HG03103 (cell line): Measurements from ENCODE around the gene PTPN1.

Source experiments
- ATAC-seq: cut with Tn5 transposase; IDR thresholded peaks from one replicate; pipeline ENCODE4 v1.9.1; 2021; ENCODE audit warnings: low read depth; ENCODE audit not compliant: unreplicated experiment

The PTPN1 gene

DNA sequence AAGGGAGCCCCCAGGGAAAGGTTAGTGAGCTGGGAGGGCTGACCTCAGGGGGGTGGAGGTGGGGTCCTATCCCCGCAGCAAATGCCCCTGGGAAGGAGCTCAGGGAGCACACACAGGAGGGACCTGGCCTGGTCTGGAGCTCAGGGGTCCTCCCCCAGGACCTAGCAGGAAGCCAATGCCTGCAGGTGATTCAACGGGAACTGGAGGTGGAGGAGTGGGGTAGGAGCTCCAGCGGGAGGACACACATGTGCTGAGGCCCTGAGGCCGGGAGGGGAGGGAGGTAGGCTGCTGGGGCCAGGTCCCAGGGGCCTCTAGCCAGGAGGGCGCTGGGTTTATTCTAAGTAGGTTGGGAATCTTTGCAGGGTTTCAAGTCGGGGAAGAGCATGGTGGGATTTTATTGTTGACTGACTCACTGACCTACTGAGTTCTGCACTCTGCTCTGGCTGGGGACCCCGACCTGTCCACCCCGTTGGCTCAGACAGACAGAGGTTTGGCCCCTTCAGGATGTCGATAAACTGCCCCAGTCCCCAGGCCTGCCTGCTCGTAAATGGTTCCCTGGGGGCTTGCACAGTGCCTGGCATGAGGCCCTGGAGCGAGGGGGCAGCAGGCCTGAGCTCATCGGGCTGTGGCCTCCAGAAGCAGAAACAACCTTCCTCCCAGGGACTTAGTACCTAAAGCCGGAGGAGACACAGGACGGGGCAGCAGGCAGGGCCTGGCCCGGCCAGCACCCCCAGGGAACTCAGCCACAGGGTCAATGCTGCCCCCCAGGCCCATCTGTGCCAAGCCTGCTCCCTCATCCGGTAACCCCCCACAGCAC is 118.9 kb downstream of the PTPN1 start:
- ATAC-seq, result no peak

DNA sequence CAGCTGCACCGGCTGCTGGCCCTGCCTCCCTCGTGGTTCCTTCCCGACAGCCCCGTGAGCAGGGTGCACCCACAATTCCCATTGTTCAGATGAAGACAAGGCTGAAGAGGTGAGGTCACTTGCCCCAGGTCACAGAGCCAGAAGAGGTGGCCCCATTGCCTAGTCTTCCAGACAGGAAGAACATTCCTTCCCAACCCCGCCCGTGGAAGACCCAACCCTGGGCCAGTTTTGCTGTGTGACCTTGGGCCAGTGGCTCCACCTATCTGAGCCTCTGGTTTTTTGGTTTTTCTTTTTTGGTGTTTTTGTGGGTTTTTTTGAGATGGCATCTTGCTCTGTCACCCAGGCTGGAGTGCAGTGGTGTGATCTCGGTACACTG is 119.5 kb downstream of the PTPN1 start:
- ATAC-seq, result no peak

DNA sequence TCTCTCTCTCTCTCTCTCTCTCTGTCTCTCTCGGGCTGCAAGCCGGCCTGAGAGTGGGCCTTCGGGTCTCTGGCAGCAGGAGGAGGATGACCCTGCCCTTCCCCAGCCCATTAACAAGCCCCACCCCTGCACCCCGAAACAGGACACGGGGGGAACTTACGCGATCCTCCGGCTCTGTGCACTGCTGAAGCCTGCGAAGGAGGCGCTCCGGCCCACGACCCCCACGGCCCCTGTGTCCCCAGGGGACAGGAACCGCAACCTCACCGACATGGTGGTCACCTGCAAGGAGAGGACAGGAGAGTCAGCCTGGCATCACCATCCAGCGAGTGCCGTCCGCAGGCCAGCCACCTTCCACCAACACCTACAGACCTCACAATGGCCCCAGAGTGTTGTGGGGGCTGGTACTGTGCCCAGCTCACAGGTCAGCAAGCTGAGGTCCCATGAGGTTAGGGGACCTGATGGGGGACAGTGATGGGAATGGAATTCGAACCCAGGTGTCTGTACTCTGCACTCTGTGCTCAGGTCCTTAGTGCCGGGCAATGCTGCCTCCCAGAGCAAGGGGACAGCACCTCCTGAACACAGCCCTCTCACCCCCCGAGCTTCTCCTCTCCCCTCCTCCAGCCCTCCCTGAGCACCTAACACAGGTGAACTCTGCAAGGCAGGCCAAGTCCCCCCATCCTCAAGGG is 120.5 kb downstream of the PTPN1 start:
- ATAC-seq, result no peak

- no peak for ATAC-seq
These were observed 122.1 kb downstream of the PTPN1 start for GRCh38 chr20:50632236-50632635.

- no peak for ATAC-seq
These were observed 122.5 kb downstream of the PTPN1 start for GRCh38 chr20:50632701-50633100.

- no peak for ATAC-seq
These were observed 123.2 kb downstream of the PTPN1 start for GRCh38 chr20:50633361-50633760.

- no peak for ATAC-seq
These were observed 124.0 kb downstream of the PTPN1 start for GRCh38 chr20:50634191-50634590.
